ENCODE results near the gene IL18.
"Not testable (repeated sequence)": the region's sequence is repeated elsewhere in the genome, so short reads cannot be mapped to it uniquely, and the experiment has no call there.

Gene IL18

GRCh38 chr11:112200252-112200651 is 36.4 kb upstream of the IL18 start:
- no peak overlapping the region for H3K4me3 ChIP-seq (ENCODE audit: low read depth, low read length)
- in situ Hi-C loops (cut with HindIII; ENCODE audit: low sequenced_read_pairs): no loop called here
- TF ChIP-seq CTCF (IDR thresholded peaks at IDR 0.05; ENCODE audit: low read depth, low read length): no peak
- DNase-seq (ENCODE audit: low read depth, low spot score): no peak

GRCh38 chr11:112199101-112199500 is 35.2 kb upstream of the IL18 start:
- H3K4me3 ChIP-seq (ENCODE audit: low read depth, low read length); in situ Hi-C loops (cut with HindIII; ENCODE audit: low sequenced_read_pairs); DNase-seq (ENCODE audit: low read depth, low spot score): not testable (repeated sequence)

GRCh38 chr11:112196519-112197087 is 32.7 kb upstream of the IL18 start:
- no peak overlapping the region for H3K4me3 ChIP-seq (ENCODE audit: low read depth, low read length)
- TF ChIP-seq CTCF (IDR thresholded peaks at IDR 0.05; ENCODE audit: low read depth, low read length): no peak
- in situ Hi-C loops (cut with HindIII; ENCODE audit: low sequenced_read_pairs): no loop called here
- no peak for DNase-seq (ENCODE audit: low read depth, low spot score)

GRCh38 chr11:112195951-112196351 is 32.1 kb upstream of the IL18 start:
- in situ Hi-C loops (cut with HindIII; ENCODE audit: low sequenced_read_pairs): no loop called here
- no peak for DNase-seq (ENCODE audit: low read depth, low spot score)
- H3K4me3 ChIP-seq (ENCODE audit: low read depth, low read length): no peak overlapping the region
- TF ChIP-seq CTCF (IDR thresholded peaks at IDR 0.05; ENCODE audit: low read depth, low read length): no peak

- DNase-seq (ENCODE audit: low read depth, low spot score); in situ Hi-C loops (cut with HindIII; ENCODE audit: low sequenced_read_pairs); H3K4me3 ChIP-seq (ENCODE audit: low read depth, low read length): not testable (repeated sequence)
Observed at GRCh38 chr11:112195113-112195512, 31.2 kb upstream of the IL18 start.

- no peak for TF ChIP-seq CTCF (IDR thresholded peaks at IDR 0.05; ENCODE audit: low read depth, low read length)
- in situ Hi-C loops (cut with HindIII; ENCODE audit: low sequenced_read_pairs): no loop called here
- DNase-seq (ENCODE audit: low read depth, low spot score): no peak
- no peak overlapping the region for H3K4me3 ChIP-seq (ENCODE audit: low read depth, low read length)
Observed at GRCh38 chr11:112186304-112186703, 22.4 kb upstream of the IL18 start.

GRCh38 chr11:112185883-112186282 is 22.0 kb upstream of the IL18 start:
- TF ChIP-seq CTCF (IDR thresholded peaks at IDR 0.05; ENCODE audit: low read depth, low read length): no peak
- H3K4me3 ChIP-seq (ENCODE audit: low read depth, low read length): no peak overlapping the region
- no peak for DNase-seq (ENCODE audit: low read depth, low spot score)
- in situ Hi-C loops (cut with HindIII; ENCODE audit: low sequenced_read_pairs): no loop called here

GRCh38 chr11:112182867-112183266 is 19.0 kb upstream of the IL18 start:
- H3K4me3 ChIP-seq (ENCODE audit: low read depth, low read length): no peak overlapping the region
- in situ Hi-C loops (cut with HindIII; ENCODE audit: low sequenced_read_pairs): no loop called here
- no peak for DNase-seq (ENCODE audit: low read depth, low spot score)
- no peak for TF ChIP-seq CTCF (IDR thresholded peaks at IDR 0.05; ENCODE audit: low read depth, low read length)

Data from astrocyte of the spinal cord (primary cell).